Coronary artery (tissue), 2 donors: ENCODE data around the gene PTPRS.
"Not testable (repeated sequence)": the region's sequence is repeated elsewhere in the genome, so short reads cannot be mapped to it uniquely, and the experiment has no call there.

ENCODE experiments used
- DNase-seq: peaks from one replicate; pipeline ENCODE4 v3.0.0-alpha.2; 2017; ENCODE audit warnings: low spot score
- H3K27ac ChIP-seq, 2 donors: fragments of 200-600 bp; sonication (generic); one replicate each; pipeline ENCODE4 v1.5.1; 2016 to 2019
- H3K4me3 ChIP-seq: fragments of 200-600 bp; sonication (generic); 2 replicates; pipeline ENCODE4 v1.5.1; 2016; ENCODE audit warnings: mild to moderate bottlenecking, moderate library complexity
- TF ChIP-seq, protein P1 (sequence below): fragments of 200-600 bp; sonication (generic); IDR thresholded peaks from one replicate; pipeline ENCODE4 v1.5.1; 2019; ENCODE audit warnings: antibody characterized with exemption

Gene PTPRS

DNA sequence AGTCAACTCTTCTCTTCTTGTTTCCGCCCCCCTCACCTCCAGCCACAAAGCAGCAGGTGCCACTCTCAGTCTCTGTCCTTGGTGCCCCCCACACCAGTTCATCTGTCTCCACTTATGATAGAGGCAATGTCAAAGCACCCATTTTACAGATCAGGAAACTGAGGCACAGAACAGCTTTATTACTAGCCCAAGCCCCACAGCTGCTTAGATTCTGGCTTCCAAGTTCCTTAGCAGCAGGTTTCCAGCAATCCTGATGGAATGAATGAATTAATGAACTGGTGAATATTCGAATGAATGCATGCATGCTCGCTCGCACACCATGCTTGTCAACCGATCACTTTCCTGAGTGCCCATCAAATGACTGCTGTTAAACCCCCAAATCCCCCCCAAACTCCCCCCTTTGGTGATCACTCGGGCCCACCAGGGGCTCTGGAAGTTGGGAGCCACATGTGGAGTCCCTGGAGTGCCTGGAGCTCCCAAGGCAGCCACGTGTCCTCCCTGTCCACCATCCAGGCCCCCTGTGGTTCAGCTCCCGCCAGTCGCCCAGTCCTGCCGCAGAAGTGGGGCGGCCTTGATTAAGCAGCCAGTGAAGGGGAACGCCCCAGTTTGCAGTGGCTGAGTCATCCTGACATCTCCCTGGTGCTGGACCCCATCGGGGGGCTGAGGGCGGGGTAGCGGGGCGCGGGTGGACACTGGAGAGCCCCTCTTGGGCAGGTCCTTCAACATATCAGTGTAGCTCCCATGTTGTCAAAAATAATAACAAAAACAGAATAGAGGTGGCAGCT, 6.8 kb downstream of the PTPRS start:
- no peak overlapping the region for H3K27ac ChIP-seq

DNA sequence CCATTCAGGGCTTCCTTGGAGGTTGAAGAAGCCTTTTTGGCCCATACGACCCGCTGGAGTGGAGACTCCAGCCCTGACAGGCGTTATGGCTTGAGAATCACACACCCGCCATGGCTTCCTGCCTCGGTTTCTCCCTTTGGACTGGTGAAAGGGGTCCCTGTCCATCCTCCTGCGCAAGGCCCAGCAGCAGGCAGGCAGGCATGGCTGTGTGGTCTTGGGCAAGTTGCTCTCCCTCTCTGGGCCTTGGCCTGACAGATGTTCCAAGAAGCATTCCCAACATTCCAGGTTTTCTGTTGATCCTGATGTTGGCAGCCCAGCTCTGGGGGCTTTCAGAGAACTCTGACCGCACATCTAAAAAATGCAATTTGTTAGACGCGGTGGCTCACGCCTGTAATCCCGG, 8.1 kb downstream of the PTPRS start:
- Histone ChIP-seq H3K4me3 (no peak overlapping the region), H3K27ac (no peak overlapping the region)
- no peak for DNase-seq
- TF ChIP-seq, protein P1, sequence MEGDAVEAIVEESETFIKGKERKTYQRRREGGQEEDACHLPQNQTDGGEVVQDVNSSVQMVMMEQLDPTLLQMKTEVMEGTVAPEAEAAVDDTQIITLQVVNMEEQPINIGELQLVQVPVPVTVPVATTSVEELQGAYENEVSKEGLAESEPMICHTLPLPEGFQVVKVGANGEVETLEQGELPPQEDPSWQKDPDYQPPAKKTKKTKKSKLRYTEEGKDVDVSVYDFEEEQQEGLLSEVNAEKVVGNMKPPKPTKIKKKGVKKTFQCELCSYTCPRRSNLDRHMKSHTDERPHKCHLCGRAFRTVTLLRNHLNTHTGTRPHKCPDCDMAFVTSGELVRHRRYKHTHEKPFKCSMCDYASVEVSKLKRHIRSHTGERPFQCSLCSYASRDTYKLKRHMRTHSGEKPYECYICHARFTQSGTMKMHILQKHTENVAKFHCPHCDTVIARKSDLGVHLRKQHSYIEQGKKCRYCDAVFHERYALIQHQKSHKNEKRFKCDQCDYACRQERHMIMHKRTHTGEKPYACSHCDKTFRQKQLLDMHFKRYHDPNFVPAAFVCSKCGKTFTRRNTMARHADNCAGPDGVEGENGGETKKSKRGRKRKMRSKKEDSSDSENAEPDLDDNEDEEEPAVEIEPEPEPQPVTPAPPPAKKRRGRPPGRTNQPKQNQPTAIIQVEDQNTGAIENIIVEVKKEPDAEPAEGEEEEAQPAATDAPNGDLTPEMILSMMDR: no peak

More for the DNA sequence above, 6.8 kb downstream of the PTPRS start:
- no peak overlapping the region for H3K4me3 ChIP-seq
- TF ChIP-seq, protein P1: no peak
- DNase-seq: no peak

DNA sequence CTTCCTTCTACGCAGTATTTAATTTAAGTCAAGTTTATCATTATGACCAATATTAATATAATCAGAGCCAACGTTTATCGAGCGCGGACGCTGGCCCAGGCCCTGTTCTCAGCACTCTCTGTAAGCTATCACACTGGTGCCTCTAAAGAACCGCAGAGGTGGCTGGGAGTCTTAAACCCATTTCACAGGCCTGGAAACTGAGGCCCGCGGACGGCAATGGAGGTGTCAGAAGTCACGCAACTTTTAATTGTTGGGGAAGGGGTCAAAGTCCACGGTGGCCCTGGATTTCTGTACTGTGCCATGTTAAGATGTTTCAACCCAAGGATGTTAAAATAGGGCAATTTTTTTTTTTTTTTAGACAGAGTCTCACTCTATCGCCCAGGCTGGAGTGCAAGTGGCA, 8.8 kb downstream of the PTPRS start:
- H3K27ac ChIP-seq: no peak overlapping the region
- no peak for DNase-seq
- TF ChIP-seq, protein P1: no peak
- no peak overlapping the region for H3K4me3 ChIP-seq

DNA sequence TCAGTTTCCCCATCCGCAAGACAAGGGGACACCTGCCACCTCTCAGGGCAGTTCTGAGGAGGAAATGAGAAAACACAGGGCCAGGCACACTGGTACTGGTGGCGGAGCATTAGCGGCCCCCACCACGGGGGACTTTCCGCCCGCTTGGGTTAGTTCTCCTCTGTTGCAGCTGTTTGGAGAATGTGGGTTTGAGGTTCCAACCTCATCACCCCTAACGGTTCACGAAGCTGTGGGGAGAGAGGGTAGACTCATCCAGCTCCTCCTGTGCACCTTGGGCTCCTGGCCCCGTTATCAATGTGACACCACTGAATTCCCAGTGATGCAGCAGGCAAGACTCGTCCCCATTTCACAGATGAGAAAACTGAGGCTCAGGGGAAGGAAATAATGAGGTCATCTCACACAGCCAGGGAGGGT, 10.3 kb downstream of the PTPRS start:
- Histone ChIP-seq H3K27ac (no peak overlapping the region), H3K4me3 (no peak overlapping the region)
- TF ChIP-seq, protein P1: no peak
- DNase-seq: no peak

DNA sequence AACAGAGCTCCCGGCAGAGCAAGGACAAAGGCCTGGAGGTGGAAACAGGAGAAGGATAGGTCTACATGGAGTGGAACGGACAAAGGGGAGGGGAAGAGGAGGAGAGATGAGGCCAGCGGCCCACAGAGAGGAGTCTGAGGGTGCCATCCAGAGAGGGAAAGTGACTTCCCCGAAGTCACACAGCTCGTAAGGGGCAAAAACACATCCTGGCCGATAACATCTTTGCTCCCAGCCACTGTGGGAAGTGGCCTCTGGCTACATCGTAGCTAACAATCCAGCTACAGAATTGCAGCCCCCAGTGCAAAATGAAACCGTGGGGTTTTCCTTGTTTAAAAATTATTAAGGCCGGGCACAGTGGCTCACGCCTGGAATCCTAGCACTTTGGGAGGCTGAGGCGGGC, 11.5 kb downstream of the PTPRS start:
- H3K27ac ChIP-seq: no peak overlapping the region
- TF ChIP-seq, protein P1: no peak
- DNase-seq: no peak
- H3K4me3 ChIP-seq: no peak overlapping the region

DNA sequence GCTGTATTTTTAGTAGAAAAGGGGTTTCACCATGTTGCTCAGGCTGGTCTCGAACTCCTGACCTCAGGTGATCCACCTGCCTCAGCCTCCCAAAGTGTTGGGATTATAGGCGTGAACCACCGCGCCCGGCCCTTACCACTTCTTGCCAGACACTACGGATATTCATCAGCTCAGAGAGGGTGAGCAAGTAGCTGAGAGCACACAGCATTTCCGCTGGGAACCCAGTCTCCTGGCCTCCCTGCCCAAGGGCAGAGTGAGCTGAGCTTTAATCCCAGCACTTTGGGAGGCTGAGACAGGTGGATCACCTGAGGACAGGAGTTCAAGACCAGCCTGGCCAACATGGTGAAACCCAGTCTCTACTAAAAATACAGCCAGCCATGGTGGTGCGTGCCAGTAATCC, 12.2 kb downstream of the PTPRS start:
- not testable (repeated sequence) for H3K4me3 ChIP-seq, DNase-seq, H3K27ac ChIP-seq

DNA sequence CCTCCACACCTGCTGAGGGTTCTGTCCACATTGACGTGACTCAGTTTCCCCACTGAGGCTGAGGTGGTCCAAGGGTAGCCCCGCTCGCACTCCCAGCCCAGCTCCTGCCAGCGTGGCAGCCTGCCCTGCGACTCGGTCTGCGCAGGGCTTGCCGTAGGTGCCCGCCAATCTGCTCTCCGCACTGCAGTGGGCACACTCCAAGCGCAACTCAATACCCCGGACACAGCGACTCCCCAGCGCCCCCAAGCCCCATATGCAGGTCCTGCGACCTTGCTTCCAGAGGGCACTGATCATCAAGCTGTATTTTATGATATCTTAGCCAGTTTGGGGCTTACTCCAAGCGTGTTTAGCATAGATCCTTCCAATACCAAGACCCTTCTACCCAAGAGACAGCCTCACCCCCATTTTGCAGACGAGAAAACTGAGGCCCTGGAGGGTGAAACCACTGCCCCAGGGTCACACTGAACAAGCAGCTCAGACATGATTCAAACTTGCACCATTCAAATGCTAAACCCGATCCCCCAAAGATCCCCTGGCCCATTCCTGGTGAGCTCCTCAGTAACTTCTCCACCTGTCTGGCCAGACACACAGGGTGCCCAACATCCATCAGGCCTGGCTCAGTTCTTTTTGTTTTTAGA, 13.5 kb downstream of the PTPRS start:
- Histone ChIP-seq H3K27ac (no peak overlapping the region), H3K4me3 (no peak overlapping the region)
- DNase-seq: no peak
- TF ChIP-seq, protein P1: no peak
